22Rv1 (cell line): Measurements from ENCODE around the gene ALDOB.

Experiments
- H3K27ac ChIP-seq: fragments of 450-650 bp; 2 replicates; pipeline ENCODE4 v1.5.1; 2017
- CTCF ChIP-seq: fragments of 450-650 bp; IDR thresholded peaks from 2 replicates; pipeline ENCODE4 v1.5.1; 2017; ENCODE audit warnings: mild to moderate bottlenecking
- ZFX ChIP-seq: fragments of 450-650 bp; IDR thresholded peaks from 2 replicates; pipeline ENCODE4 v1.6.1; 2017; ENCODE audit warnings: antibody characterized with exemption, borderline replicate concordance

Gene ALDOB

GRCh38 chr9:101467690-101468089, 32.1 kb upstream of the ALDOB start:
- no peak overlapping the region for H3K27ac ChIP-seq
- TF ChIP-seq CTCF: no peak

- no peak overlapping the region for H3K27ac ChIP-seq
- TF ChIP-seq ZFX (no peak), CTCF (no peak)
Measured at GRCh38 chr9:101466863-101467262, 31.3 kb upstream of the ALDOB start.

- no peak overlapping the region for H3K27ac ChIP-seq
- TF ChIP-seq ZFX: no peak
- TF ChIP-seq CTCF: peak; percentile 72
Measured at GRCh38 chr9:101465326-101465915, 29.8 kb upstream of the ALDOB start.

DNA sequence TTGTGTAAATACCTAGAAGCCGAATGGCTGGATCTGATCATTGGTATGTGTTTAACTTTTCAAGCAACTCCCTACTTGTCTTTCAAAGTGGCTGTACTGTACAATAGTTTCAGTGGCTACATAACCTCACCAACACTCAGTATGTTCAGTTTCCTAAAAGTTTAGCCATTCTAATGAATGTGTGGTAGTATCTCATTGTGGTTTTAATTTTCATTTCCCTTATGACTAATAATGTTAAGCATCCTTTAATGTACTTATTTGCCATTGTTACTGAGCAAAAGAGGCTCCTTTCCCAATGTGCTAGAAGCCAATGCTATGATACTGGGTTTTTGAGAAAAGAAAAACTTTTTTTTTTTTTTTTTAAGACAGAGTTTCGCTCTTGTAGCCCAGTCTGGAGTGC, 27.8 kb upstream of the ALDOB start:
- TF ChIP-seq ZFX: no peak
- no peak for TF ChIP-seq CTCF
- no peak overlapping the region for H3K27ac ChIP-seq

- TF ChIP-seq CTCF (no peak), ZFX (no peak)
- H3K27ac ChIP-seq: no peak overlapping the region
Measured at GRCh38 chr9:101462558-101462957, 27.0 kb upstream of the ALDOB start.

DNA sequence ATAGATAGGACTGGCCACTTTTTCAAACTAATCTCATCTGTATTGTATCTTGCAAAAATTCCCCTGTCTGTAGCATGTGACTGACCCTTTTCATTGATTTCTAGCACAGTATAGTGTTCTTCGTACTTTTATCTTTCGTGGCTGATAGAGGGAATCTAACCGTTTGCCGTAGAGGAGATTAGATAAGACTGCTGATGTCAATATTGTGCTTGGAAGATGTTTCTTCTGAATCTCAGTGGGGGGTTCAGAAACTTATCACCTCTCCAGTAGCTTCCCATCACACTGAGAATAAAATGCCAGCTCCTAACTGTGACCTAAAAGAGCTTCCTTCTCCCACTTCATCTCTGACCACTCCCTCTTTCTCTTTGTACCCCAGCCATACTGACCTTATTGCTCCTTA, 25.4 kb upstream of the ALDOB start:
- TF ChIP-seq ZFX (no peak), CTCF (no peak)
- no peak overlapping the region for H3K27ac ChIP-seq

DNA sequence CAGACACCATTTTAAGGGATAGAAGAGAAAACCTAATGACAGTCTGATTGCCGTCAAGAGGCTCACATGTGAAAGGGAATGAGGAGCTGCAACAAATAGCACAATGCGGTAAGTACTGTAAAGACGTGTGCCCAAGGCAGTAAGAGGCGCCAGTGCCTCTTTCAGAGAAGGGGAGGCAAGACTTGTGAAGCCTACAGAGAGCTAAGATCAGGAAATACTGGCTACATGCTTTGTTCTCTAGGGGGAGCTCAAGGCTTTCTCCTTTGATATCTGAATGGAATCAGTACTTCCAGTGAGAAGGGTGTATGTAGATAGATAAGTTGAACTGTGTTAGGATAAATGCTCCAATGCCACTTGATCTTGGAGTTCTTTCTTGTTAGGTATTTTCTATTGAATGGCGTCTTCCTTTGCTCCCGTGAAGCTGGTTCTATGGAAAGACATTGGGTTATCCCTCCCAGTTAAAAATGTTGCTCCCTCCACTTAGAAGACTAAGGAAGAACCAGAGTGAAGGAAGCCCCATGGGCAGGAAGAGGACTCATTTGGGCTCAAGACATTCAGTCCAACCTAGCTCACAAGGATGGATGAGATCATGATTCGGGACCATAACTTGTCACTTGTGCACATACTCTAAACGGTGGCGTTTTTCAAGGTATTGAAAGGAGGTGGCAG, 23.5 kb upstream of the ALDOB start:
- TF ChIP-seq ZFX: no peak
- TF ChIP-seq CTCF: peak; percentile 83

More for the DNA sequence above, 23.5 kb upstream of the ALDOB start:
- H3K27ac ChIP-seq: no peak overlapping the region
